COR-L47 (cell line): ENCODE measurements around the gene THAP8.
A peak's percentile ranks its signal among the peaks of the same experiment; 100 is the strongest.

Experiments
- DNase-seq: peaks from one replicate; lab custom pipeline; 2025; lab: John Stamatoyannopoulos, UW

The THAP8 gene

DNA sequence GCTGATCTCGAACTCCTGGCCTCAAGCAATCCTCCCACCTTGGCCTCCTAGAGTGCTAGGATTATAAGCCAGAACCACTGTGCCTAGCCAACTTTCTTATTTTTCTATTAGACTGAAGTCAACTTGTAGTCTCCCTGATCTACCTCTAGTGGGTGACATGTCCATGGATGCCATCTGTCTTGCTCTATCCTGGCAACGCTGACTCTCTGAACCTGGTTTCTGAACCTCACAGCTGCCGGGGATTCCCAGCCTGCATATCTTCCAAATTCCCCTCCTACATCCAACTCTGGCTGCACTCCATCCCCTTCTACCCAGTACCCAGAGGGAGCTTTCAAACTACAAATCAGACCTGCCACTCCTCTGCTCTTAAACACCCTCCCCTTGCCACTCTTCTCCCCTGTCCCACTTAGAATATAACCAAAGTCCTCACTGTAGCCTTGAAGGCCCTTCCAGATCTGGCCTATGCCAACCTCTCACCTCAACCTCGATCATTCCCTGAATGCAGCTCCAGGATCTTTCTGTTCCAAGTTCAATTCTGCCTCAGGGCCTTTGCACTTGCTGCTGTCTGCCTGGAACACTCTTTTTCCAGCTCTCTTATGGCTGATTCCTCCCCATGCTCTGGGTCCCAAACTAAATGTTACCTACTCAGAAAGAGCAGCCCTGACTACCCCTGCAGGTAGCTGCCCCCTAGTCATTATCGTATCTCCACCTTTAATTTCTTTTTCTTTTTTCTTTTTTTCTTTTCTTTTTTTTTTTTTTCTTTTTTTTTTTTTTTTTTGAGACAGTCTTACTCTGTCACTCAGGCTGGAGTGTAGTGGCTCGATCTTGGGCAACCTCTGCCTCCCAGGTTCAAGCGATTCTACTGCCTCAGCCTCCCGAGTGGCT is 23.6 kb downstream of the THAP8 start:
- no peak for DNase-seq

GRCh38 chr19:36028313-36029041 is 25.6 kb downstream of the THAP8 start:
- DNase-seq: no peak

DNA sequence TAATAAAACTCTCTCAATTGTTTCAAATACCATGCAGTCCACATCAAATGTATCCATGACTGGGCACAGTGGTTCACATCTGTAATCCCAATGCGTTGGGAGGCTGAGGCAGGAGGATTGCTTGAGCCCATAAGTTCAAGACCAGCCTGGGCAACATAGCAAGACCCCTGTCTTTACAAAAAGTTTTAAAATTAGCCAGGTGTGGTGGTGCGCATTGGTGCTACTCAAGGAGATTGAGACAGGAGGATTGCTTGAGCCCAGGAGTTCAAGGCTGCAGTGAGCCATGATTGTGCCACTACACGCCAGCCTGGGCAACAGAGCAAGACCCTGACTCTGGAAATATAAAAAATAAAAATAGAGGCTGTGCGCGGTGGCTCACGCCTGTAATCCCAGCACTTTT is 26.4 kb downstream of the THAP8 start:
- no peak for DNase-seq

DNA sequence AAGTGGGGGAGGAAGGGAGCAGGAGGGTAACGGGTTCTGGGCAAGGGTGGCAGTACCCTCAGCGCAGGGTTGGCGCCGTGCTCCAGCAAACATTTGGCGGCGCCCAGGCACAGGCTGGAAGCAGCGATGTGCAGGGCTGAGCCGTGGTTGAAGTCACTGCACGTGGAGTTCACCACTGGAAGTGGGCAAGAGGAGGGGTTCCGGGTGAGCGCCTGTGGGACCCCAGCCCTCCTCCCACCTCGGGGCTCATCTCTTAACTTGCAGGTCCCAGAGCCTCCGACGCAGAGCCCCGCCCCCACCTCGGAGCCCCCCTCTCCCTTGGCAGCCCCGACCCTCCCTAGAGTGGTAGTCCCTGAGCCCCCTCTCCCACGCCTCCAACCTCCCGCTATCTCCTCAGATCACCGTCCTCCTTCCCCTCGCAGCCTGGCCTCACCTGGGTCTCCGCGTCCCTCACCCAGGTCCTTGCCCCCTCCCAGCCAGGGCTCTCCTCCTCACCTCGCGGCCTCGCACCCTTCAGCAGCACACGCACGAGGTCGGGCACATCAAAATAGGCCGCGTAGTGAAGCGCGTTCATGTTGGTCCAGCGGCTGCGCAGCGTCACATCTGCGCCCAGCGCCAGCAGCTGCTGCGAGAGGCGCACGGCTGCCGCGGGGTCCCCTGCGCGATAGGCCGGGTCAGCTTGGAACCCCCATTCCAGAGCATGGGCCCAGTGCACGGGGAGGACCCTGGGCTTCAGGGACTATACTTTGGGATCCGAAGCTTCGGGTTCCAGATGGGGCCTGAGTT is 27.8 kb downstream of the THAP8 start:
- no peak for DNase-seq

DNA sequence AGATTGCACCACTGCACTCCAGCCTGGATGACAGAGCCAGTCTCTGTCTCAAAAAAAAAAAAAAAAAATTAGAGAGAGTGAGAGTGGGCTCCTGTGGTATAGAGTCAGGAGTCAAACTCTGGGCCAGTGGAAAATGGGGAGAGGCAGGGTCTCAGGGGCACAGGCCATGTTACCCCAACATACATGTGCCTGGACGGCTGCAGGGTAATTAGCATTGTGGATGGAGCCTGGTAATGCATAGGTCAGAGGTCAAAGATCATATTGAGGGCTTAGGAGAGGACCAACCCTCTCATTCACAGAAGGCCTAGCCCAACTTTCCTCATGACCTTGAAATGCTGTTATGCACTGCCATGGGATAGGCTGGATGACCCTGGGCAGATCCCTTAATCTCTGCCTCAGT is 28.5 kb downstream of the THAP8 start:
- no peak for DNase-seq

GRCh38 chr19:36023432-36023831 is 30.7 kb downstream of the THAP8 start:
- DNase-seq: no peak

GRCh38 chr19:36019061-36019670 is 34.9 kb downstream of the THAP8 start:
- no peak for DNase-seq

GRCh38 chr19:36014012-36014924 is 39.8 kb downstream of the THAP8 start, which contains the start of gene ALKBH6:
Gene ALKBH6, minus strand, starts transcription at chr19:36014213. Its CDS starts 816 bp downstream, at chr19:36013397.
- peak; percentile 100 for DNase-seq

- DNase-seq: no peak
Observed at GRCh38 chr19:36013280-36014011, 40.6 kb downstream of the THAP8 start.

DNA sequence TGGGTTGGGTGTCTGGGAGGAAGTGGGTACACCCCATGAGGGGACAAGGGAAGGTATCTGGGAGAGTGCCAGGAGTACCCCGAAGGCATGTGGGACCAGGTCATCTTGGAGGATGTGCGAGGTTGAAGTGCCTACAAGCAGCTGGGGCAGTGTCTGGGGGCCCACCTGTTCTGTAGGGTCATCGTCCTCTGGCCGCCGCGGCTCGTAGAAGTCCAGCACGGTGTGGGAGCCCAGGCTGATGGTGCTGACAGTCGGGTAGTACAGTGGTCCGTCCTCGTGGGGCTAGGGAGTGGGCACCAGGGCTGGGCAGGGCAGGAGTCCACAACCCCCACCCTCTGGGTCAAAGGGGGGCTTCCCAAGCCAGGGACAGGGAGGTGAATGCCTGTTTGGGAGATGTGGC is 43.7 kb downstream of the THAP8 start:
- no peak for DNase-seq

GRCh38 chr19:36009633-36010379 is 44.3 kb downstream of the THAP8 start:
- no peak for DNase-seq

DNA sequence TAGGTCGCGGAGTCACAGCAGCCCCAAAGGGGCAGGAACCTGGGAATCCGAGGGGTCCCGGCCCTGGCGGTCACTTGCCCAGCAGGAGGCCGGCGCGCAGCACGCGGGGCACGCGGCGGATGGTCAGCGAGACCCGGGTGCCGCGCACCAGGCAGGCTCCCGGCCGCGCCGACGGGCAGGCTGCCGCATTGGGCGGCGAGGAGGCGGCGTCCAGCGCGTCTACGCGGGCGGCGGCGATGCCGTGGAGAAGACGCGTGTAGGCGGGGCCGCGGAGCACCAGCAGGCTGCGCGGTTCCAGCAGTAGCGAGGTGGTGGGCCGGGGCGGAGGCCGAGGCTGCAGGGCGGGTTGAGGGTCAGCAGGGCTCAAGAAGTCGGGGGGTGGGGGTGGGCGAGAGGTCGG is 44.9 kb downstream of the THAP8 start:
- peak; percentile 47 for DNase-seq

DNA sequence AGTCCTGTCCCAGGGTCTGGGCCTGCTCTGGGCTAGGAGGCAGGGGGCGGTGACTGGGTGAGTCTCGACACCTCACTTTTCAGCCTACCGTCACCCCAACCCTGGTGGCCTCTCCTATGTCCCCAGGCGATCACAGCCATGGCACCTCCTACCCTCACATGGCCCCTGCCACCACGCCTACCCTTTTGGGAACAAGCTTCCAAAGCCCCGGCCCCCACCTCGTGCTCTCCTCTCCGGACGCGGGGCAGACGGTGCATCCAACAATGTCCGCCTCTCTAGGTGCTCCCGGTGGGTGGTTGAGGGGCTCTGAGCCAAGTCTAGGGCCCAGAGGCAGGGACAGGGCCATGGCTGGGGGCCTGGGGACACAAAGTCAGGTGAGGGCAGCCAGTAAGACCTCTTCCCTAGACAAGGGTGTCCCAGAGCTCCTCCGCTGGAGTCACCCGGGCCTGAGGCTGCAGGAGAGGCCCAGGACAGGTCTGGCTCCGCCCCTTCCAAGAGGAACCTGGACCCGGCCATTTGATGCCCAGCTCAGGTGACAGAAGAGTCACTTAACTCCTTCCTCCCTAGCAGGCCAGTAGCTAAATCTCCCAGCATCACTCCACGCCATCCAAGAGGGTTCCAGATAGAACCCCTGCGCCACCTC is 45.6 kb downstream of the THAP8 start, which contains the start of gene SYNE4:
Gene SYNE4, minus strand, starts transcription at position 478 of the 643 bp plus-strand sequence. Its CDS starts 132 bp downstream, at position 346.
- DNase-seq: no peak

GRCh38 chr19:36006955-36007354 is 47.1 kb downstream of the THAP8 start:
- no peak for DNase-seq

DNA sequence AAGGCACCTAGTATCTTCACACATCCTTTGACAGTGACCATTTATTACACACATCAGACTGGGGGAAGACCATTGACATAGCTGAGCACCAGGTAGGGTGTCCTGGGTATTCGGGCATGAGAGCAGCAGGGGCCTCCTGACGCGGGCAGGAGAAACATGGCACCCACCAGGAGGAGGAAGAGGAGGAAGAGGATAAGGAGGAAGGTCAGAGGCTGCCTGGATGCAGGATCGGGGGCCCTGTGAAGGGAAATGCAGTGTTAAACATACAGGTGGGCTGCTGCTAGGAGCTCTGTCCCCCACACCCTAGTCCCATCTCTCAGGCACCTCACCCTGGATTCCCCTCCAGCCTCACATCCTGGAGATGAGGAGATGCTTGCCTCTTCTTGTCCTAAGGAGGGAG is 50.8 kb downstream of the THAP8 start:
- no peak for DNase-seq

DNA sequence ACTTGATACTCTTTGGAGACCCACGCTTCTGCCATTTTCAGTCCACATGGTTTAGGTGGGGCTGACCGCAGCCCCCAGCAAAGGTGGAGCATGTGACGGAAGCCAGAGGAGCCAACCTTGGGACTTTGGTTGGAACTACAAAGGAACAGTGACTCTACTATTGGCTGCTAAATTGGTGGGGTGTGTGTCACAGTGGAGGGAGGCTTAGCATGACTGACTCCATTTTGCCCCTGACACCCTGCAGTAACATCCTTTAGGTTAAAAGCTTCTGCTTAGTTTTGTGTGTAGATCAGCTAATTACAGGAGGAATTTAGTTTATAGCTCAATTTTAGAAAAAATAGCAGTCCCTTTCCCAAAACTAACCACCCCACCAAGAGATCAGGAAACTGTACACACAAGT is 52.5 kb downstream of the THAP8 start:
- DNase-seq: no peak

- no peak for DNase-seq
Observed at GRCh38 chr19:35996777-35997176, 57.3 kb downstream of the THAP8 start.

GRCh38 chr19:35995048-35995993 is 58.8 kb downstream of the THAP8 start, which contains the start of gene SDHAF1:
Gene SDHAF1, plus strand, starts transcription at chr19:35995188. Its CDS starts 87 bp downstream, at chr19:35995275.
- DNase-seq: peak; percentile 92
